Body of pancreas (tissue), 4 donors: Measurements from ENCODE around the gene PML. TPM values are rescaled to one million over a fixed set of nuclear protein-coding genes. Genes with fewer than 3 reads are reported as not detected.
A peak's percentile ranks its signal among the peaks of the same experiment; 100 is the strongest.
"Not testable (repeated sequence)": the region's sequence is repeated elsewhere in the genome, so short reads cannot be mapped to it uniquely, and the experiment has no call there.

Experiments
- ATAC-seq: fragments of 150-250 bp; one replicate; pipeline ENCODE4 v1.9.1; 2016
- DNase-seq, 4 donors: peaks; one replicate each; pipeline ENCODE4 v3.0.0-alpha.2; 2019
- H3K27ac ChIP-seq, 4 donors: fragments of 200-600 bp; sonication (generic); 1 replicate in 3 of 4; 2 replicates in 1 of 4; pipeline versions ENCODE4 v1.5.1 to v1.6.1; 2016 to 2019; ENCODE audit warnings: mild to moderate bottlenecking in 1 of 4, mixed read lengths in 1 of 4, moderate library complexity in 1 of 4
- H3K27me3 ChIP-seq, 2 donors: fragments of 200-600 bp; sonication (generic); one replicate each; pipeline ENCODE4 v1.6.0; 2016; ENCODE audit warnings: mild to moderate bottlenecking in 1 of 2
- H3K36me3 ChIP-seq, 2 donors: fragments of 200-600 bp; sonication (generic); replicated peaks in 1 of 2; 2 replicates each; pipeline ENCODE4 v1.5.1; 2016; ENCODE audit warnings: low read depth in 2 of 2; ENCODE audit not compliant: insufficient read depth in 1 of 2
- H3K4me1 ChIP-seq: fragments of 200-600 bp; sonication (generic); one replicate; pipeline ENCODE4 v1.6.0; 2016
- H3K4me3 ChIP-seq, 2 donors: fragments of 200-600 bp; sonication (generic); 1 replicate in 1 of 2; 2 replicates in 1 of 2; pipeline ENCODE4 v1.5.1; 2016 to 2019
- H3K9me3 ChIP-seq, 3 donors: fragments of 200-600 bp; sonication (generic); 1 replicate in 2 of 3; 2 replicates in 1 of 3; pipeline ENCODE4 v1.5.1; 2016
- CTCF ChIP-seq, 7 experiments: fragments of 450-650 bp in 4 of 7; fragments of 200-600 bp in 3 of 7; sonication (generic) in 3 of 7; IDR thresholded peaks; one replicate each; pipeline ENCODE4 v1.5.1; 2016 to 2019; ENCODE audit warnings: antibody characterized with exemption in 7 of 7
- POLR2A ChIP-seq, 3 donors: fragments of 450-650 bp; IDR thresholded peaks; one replicate each; pipeline ENCODE4 v1.6.1; 2016; ENCODE audit warnings: antibody characterized with exemption in 3 of 3, mild to moderate bottlenecking in 2 of 3
- WGBS, 2 donors: methylation state at CpG; one replicate each; pipeline ENCODE4 v1.1.5; 2017; 5-methylcytosine and 5-hydroxymethylcytosine counted together
- intact Hi-C: fragments of 100-400 bp; cut with DNase I; formaldehyde crosslinking; loops from one replicate; pipeline ENCODE4 v1.15.1; 2023
- total RNA-seq, 2 donors: library from RNA; depleted of rRNA; stranded (reverse); fragments of >200 nt; gene quantifications; one replicate each; pipeline ENCODE4 v1.1.0, GENCODE V29; 2016

The PML gene
- total RNA-seq, 2 donors from 2014 or later: 27.8 to 38.2 TPM

DNA sequence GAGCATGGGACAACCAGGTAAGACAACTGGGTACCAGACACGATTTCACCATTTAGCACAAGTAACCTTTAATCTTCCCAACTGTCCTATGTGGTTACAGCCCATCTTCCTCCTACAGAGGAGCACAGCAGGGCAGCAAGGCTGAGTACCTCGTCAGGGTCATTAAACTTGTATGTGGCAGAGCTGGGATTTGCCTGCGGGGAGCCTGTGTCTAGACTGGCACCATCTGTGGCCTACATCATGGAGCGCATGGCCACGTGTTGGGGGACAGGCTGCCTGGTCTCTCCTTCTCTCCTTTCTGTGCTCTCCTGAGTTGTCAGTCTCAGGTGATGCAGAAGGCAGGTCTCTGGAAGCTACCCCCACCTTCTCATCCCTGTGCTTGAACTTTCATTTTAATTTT is 55.6 kb downstream of the PML start:
- Histone ChIP-seq H3K27ac (no peak overlapping the region), H3K27me3 (no peaks in the 10 kb centered on the region), H3K9me3 (no peaks in the 10 kb centered on the region), H3K4me3 (no peak overlapping the region), H3K4me1 (peaks cover 18% of the 10 kb centered on the region), H3K36me3 (no peaks in the 10 kb centered on the region)
- 76 to 82% methylated on average over 5 of the region's 5 CpGs for WGBS, 2 donors
- TF ChIP-seq POLR2A (IDR thresholded peaks at IDR 0.05) (no peak), CTCF (IDR thresholded peaks at IDR 0.05) (no peak)
- intact Hi-C loops: no loop called here
- no peak for ATAC-seq
- peak in 1 of 4 donors; percentile 4 for DNase-seq

DNA sequence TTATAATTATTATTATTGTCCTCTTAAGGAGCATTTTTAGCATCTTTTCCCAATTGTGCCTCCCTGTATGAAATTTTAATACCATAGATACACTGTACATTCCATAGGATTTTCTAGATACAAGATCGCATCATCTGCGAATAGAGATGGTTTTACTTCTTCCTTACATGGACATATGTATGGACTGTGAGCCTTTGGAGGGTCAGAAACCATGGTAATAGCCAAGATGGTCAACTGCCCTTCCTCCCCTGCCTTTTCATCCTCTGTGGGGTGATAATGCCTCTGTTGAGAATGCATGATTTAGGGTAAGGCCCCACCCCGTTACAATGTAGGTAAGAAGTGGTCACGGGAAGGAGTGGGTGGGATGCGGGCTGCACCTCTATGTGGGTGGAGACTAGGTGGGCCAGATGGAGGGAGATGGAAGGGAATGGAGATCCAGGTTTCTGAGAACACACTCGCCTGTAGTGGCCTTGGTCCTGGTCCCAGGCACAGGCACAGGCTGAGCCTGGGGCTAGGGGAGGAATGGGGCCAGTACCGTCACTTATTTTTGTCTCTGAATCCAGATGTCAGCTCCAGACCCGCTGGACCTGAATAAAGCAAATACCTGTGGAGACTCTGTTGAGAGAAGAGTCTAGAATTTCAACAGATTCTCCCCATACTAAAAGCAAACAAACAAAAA is 56.2 kb downstream of the PML start:
- peaks cover 18% of the 10 kb centered on the region for H3K4me1 ChIP-seq
- no peaks in the 10 kb centered on the region for H3K36me3 ChIP-seq
- DNase-seq: peak in 1 of 4 donors; percentile 8
- H3K9me3 ChIP-seq: no peaks in the 10 kb centered on the region
- H3K27ac ChIP-seq: peak overlapping the region in 3 of 4 donors; percentile 34 to 73 (median 35)
- no peak overlapping the region for H3K4me3 ChIP-seq
- no peak for ATAC-seq
- intact Hi-C loops: no loop called here
- WGBS, 2 donors: 73 to 77% methylated on average over 8 of the region's 8 CpGs
- H3K27me3 ChIP-seq: no peaks in the 10 kb centered on the region
- TF ChIP-seq CTCF (IDR thresholded peaks at IDR 0.05) (no peak), POLR2A (IDR thresholded peaks at IDR 0.05) (no peak)

- H3K27me3 ChIP-seq, H3K4me3 ChIP-seq, H3K36me3 ChIP-seq, intact Hi-C loops, ATAC-seq, H3K9me3 ChIP-seq, DNase-seq, H3K27ac ChIP-seq: not testable (repeated sequence)
- WGBS, 2 donors: 77 to 91% methylated on average over 8 to 21 of the region's 42 CpGs
- H3K4me1 ChIP-seq: peaks cover 18% of the 10 kb centered on the region
Observed at GRCh38 chr15:74052271-74053260, 58.0 kb downstream of the PML start.

DNA sequence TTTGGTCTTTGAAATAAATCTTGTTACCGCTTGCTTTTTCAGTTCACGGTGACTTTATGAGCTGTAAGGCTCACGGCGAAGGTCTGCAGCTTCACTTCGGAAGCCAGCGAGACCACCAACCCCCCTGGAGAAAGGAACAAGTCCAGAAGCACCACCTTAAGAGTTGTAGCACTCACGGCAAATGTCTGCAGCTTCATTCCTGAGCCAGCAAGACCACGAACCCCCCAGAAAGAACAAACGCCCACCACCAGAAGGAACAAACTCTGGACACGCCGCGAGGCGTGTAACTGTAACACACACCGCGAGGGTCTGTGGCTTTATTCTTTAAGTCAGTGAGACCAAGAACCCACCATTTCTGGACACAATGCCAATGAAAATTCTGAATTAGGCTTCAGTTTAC is 59.0 kb downstream of the PML start:
- ATAC-seq (no peak), DNase-seq (no peak)
- TF ChIP-seq POLR2A (IDR thresholded peaks at IDR 0.05) (no peak), CTCF (IDR thresholded peaks at IDR 0.05) (no peak)
- 58 to 70% methylated on average over 15 of the region's 15 CpGs for WGBS, 2 donors
- Histone ChIP-seq H3K27me3 (no peaks in the 10 kb centered on the region), H3K9me3 (no peaks in the 10 kb centered on the region), H3K4me1 (peaks cover 18% of the 10 kb centered on the region), H3K4me3 (no peak overlapping the region), H3K36me3 (no peaks in the 10 kb centered on the region), H3K27ac (no peak overlapping the region)
- intact Hi-C loops: no loop called here

DNA sequence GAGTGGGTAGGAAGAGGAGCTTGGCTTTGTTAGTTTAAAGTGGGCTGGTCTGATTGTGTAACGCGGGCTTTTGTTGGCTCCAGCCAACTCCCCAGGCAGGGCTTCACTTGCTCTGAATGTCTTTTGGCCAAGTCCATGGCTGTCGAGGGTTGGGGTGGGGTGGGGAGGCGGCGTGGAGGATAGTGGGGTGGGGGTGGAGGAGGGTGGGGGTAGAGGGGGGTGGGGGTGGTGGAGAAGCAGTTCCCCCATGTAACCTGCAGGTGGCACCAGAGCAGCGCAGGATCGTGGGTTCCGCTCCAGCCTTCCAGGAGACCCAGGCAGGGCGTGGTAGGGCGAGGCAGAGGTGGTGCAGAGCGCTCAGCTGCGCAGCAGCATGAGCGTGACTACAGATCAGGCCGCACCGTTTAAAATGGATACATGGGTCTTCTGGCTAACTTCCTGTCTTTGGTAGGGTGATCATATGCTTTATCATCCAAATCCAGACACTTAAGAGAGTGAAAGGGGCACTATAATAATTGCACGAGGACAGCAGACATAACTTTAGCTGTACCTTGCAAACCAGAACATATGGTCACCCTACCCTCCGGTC is 59.5 kb downstream of the PML start:
- intact Hi-C loops: no loop called here
- no peaks in the 10 kb centered on the region for H3K27me3 ChIP-seq
- TF ChIP-seq POLR2A (IDR thresholded peaks at IDR 0.05) (no peak), CTCF (IDR thresholded peaks at IDR 0.05) (peak; percentile 46 to 82 (median 62))
- H3K36me3 ChIP-seq: no peaks in the 10 kb centered on the region
- ATAC-seq: peak; percentile 82
- H3K4me1 ChIP-seq: peaks cover 21% of the 10 kb centered on the region
- H3K4me3 ChIP-seq: no peak overlapping the region
- no peak overlapping the region for H3K27ac ChIP-seq
- 4 to 9% methylated on average over 14 to 16 of the region's 17 CpGs for WGBS, 2 donors
- H3K9me3 ChIP-seq: no peaks in the 10 kb centered on the region
- DNase-seq: peak; percentile 66 to 75 (median 69)
